Measurements from ENCODE around the gene KXD1.
"Not testable (repeated sequence)": the region's sequence is repeated elsewhere in the genome, so short reads cannot be mapped to it uniquely, and the experiment has no call there.

Gene KXD1, protein sequence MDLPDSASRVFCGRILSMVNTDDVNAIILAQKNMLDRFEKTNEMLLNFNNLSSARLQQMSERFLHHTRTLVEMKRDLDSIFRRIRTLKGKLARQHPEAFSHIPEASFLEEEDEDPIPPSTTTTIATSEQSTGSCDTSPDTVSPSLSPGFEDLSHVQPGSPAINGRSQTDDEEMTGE

DNA sequence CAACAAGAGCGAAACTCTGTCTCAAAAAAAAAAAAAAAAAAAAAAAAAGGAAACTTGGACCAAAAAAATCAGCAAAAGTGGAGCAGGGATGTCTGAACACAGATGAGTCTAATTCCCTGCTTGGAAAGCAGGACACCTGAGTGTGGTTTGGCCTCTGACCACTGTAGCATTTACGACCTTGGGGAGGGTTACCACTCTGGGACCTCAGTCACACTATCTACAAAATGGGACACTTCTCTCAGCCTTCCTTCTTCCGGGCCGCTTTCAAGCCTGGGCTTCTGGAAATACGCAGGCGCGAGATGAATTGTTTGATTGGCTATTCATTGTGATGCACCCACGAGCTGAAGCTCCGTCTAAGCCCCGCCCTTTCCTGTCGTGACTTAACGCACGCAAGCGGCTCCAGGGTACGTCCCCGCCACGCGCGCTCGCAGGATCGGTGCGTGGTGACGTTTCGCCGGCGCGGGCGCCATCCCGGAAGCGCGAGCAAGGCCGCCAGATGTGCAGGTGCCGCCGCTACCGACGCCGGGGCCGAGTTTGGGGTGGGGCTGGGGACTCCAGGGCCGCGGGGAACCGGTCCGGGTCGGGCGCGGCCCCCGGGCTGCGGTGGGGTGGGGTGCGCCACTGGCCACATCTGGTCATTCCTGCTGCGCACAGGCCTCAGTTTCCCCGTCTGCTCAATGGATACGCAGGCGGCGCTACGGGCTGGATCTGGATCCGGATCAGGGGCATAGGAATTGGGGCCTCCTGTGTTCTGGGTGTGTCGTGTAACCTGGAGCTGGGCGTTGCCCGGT lies at the start of gene KXD1:
TSS of gene KXD1 (plus strand) at position 460 of the 791 bp plus-strand sequence. CDS start 4,187 bp downstream, outside the sequence.
- peak; percentile 98 for DNase-seq

DNA sequence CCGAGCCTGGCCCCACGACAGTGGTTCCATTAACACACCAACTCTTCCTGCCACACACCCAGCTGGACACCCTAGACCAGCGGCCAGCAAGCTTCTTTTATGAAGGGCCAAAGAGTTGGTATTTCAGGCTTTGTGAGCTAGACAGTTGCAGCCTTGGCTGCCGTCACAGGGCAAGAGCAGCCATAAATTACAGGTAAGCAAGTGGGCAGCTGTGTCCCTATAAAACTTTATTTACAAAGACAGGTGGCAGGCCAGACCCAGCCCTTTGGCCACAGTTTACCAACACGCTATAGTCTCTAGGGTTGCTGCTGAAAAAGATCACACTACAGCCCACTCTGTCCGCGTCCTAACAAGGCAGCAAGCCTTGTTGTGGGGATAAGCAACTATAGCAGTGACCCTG lies 49.1 kb upstream of the KXD1 start:
- DNase-seq: no peak

DNA sequence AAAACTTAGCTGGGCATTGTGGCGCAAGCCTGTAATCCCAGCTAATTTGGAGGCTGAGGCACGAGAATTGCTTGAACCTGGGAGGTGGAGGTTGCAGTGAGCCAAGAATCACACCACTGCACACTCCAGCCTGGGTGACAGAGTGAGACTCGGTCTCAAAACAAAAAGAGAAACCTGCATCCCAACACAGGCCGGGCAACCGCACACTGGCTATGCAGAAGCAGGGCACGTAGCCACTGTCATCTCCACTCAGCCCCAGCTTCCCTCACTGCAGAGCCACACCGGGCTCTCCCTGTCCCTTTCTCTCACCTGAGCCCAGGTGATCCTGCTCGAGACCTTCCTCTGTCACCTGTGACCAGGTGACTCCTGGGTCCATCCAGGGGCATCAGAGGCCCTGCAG lies 47.5 kb upstream of the KXD1 start:
- DNase-seq: no peak

DNA sequence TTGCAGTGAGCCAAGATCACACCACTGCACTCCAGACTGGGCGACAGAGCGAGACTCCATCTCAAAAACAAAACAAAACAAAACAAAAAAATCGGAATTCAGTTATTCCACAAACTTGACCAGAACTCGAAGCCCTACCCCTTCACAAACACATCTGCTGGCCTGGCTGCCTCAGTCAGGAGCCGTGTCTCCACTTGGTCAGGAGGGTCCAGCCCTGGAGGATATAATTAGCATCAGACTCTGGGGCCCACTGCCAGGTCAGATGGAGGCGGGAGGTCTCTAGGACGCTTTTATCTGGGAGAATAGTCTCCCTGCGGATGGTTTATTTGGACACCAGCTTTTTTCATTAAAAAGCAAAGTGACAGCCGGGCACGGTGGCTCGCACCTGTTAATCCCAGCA lies 43.8 kb upstream of the KXD1 start:
- DNase-seq: no peak

DNA sequence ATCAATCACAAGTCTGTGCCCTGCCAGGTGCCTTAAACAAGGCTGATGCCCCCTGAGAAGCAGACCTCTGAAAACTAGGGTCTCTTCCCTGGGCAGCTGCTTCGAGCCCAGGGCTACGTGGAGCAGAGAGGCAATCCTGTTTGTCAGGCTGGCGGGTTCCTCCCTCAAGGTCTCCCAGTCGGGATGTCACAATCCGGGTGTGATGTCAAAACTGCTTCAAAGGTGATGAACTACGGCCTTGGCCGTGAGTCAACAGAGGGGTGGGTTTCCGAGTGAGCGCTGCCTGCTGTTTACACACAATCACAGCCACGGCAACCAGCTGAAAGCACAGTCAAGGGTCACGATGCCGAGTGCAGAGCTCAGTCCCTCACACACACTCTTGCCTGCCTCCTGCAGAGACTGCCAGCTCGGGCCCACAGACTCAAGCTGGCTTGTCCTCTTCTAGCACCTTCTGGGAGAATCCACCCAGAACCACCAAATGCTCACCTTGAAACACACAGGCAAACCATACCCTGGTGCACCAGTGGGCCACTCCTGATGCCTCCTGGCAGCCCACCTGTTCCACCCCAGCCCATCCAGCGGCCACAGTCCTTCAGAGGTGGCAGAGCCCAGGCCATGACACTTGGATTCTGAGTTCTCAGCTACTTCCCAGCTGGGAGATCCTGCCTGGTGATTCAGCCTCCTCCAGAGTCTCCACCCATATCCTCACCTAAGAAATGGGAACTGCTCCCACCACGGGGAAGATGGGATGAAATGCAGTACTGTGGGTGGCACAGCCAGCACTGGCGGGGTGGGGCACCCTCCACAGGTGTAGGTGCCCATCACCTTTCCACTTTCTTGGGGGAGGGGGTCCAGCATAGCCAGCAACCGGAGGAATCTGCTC lies 42.6 kb upstream of the KXD1 start:
- DNase-seq: no peak

DNA sequence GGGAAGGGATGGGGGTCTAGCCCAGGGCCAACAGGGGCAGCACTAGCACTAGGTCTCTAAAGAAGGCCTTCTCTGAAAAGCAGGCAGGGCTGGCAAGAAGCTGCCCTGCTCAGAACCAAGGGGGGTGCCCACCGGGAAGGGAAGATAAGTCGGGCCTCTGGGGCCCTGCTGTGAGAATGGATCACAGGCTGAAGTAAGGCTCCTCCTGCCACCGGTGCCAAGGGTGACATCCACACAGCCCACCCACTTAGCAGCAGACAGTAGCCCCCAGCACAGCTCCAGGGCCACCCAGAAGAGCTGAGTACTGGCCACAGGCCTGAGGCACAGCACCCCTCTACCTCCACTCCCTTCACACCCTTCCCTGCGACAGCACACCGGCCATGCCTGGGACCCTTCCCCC lies 41.7 kb upstream of the KXD1 start:
- DNase-seq: no peak

DNA sequence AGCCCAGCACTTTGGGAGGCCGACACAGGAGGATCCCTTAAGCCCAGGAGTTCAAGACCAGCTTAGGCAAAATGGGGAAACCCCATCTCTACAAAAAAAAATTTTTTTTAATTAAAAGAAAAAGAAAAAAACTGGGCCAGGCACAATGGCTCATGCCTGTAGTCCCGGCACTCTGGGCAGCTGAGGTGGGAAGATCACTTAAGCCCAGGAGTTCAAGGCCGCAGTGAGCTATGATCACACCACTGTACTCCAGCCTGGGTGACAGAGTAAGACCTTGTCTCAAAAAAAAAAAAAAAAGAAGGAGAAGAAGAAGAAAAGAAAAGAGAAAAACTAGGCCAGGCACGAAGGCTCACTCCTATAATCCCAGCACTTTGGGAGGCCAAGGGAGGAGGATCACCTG lies 40.1 kb upstream of the KXD1 start:
- no peak for DNase-seq

DNA sequence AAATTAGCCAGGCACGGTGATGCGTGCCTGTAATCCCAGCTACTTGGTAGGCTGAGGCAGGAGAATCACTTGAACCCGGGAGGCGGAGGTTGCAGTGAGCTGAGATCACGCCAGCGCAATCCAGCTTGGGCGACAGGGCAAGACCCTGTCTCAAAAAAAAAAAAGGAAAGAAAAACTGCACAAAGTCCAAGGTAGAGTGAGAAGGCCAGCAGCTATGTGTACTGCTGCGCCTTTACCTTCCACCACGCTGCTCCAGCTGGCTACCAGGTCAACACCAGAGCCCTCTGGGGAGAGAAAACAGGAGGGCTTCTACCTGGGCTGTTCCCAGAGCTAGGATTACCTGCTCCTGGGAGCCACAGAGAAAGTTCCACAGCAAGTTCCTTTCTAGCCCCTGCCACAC lies 39.0 kb upstream of the KXD1 start:
- no peak for DNase-seq

DNA sequence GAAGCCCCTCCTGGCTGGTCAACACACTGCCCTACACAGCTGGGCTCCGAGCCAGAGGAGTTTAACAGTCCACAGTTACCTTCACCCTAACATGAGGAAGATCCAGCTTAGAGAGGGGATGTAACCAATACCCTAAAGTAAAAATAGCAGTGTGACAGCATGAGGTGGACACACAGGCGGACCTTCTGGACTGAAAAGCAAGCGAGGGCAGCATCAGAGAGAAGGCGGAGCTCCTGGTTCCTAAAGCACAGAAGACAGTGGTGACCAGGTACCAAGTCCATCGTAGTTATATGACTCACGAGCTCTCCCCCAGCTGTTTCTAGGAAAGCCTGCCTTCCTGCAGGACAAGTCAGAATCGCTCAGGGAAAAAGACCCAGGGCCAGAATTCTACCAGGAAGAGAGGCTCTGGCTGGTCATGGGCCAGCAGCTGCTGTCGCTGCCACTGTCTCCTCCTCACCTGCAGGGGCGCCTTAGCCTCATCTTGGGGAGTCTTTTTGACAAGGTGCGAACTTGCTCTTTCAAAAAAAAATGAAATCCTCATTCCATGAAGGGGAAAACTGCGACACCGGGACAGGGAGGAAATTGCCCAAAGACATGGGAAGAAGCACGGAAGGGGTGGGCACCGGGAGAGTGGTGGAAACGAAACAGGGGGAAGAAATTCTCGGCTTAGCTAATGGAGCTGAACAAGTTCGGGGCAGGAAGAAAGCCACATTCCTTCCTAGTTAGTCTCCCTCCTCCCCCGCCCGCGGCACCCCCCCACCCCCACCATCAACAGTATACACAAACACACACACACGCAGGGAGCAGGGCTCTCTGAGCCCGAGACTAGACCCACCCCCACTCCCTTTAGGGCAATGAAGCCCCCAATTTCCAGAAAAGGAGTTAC lies 37.5 kb upstream of the KXD1 start:
- DNase-seq: peak; percentile 63 to 69

DNA sequence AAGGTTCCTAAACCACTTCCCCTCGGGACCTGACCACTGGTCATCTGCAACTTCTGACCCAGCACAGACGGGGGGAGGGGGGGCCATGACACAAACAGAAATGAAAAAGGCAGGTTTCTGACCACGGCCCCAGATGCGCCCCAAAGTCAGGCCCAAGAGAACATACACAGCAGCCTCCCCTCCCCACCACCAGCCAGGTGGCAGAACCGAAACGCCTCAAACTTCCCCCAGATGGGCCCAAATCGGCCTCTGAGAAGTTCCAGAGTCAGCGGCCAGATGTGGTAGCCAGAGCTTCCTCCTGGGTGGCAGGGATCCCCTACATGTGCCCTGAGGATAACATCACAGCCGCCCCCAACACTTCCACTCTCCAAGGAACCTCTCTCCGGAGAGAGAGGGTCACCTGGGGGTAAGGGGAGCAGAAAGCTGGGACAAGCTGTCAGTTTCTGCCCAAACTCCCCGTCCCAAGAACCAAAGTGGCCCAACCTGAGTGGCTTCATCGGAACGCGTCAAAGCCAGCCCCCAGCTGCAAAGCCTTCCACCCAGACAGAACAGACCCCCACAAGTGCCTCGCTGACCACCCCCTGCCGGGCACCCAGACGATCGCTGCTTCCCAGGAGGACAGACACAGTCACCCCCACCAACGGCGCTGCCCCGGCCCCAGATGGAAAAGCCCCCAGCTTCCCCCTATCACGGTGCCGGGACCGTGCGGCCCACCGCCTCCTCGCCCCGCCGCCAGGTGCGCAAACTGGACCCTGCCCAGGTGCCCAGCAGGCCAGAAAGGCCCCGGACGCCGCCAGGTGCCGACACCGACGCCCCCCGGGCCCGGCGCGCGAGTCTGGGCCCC lies 36.6 kb upstream of the KXD1 start:
- DNase-seq: peak; percentile 17 to 41

DNA sequence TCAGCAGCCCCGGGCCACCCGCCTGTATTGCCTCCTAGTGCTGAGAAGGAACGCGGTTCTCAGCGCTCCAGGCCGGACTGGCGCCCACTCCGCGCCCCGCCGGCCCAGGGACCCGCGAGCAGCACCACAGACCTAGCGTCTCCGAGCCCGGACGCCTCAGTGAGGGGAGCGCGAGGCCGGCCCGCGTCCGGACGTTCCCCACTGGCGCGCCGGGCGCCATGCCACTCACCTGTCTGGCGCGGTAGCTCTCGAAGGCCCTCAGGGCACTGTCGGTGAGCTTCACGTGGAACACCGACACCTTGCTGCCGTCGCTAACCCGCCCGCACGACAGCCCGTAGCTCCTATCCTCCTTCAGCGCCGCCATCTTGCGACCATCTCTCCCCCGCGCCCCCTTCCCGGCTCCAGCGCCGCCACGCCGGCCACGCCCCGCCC lies 36.0 kb upstream of the KXD1 start, which contains the start of gene ELL:
TSS of gene ELL (minus strand) at position 379 of the 432 bp plus-strand sequence. CDS start at position 364, 15 bp downstream.
- no peak for DNase-seq

DNA sequence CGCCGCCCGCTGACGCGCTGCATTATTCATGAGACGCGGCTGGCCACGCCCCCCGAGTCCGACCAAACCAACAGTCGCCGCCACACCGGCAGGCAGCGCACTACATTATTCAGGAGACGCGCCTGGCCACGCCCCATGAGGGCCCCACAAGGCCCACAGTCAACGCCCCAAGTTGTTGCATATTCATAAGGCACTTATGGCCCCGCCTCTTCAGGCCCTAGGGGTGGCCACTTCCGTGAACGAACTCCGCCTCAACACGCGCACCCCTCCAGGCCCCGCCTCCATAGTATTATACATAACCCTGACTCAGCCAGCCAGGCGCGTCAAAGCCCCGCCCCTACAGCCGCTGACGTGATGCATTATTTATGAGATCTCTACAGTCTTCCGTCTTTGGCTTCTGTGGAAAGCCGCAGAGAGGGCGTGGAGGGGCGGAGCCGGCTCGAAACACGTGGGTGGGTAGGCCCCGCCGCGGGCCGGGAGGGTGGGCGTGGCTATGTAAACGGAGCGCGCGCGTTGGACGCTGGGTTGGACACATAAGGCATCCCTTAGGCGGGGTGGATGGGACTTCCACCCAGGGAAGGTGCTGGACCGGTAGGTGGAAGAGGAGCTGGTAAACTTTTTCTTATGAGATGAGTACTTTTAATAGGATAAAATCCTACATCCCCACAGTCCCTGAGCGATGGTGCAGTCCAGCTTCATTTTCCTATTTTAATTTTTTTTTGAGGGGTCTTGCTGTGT lies 35.4 kb upstream of the KXD1 start:
- peak; percentile 99 for DNase-seq

DNA sequence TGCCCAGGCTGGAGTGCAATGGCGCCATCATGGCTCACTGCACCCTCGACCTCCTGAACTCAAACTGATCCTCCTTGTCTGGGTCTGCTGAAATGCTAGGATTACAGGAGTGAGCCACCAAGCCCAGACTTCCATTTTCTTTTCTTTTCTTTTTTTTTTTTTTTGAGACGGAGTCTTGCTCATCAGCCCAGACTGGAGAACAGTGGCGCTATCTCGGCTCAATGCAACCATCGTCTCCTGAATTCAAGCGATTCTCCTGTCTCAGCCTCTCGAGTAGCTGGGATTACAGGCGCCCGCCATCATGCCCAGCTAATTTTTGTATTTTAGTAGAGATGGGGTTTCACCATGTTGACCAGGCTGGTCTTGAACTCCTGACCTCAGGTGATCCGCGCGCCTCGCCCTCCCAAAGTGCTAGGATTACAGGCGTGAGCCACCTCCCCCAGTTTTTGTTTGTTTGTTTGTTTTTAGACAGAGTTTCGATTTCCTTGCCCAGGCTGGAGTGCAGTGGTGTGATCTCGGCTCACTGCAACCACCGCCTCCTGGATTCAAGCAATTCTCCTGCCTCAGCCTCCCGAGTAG lies 34.7 kb upstream of the KXD1 start:
- DNase-seq: not testable (repeated sequence)

DNA sequence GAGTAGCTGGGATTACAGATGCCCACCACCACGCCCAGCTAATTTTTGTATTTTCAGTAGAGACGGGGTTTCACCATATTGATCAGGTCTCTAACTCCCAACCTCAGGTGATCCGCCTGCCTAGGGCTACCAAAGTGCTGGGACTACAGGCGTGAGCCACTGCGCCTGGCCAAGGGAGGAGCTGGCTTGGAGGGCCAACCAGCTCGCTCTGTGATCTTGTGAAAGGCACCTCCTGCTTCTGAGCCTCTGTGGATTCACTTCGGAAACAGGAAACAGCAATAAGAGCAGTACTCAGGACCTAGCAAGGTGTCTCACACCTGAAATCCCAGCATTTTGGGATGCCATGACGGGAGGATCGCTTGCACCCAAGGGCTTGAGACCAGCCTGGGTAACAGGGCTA lies 33.8 kb upstream of the KXD1 start:
- no peak for DNase-seq

DNA sequence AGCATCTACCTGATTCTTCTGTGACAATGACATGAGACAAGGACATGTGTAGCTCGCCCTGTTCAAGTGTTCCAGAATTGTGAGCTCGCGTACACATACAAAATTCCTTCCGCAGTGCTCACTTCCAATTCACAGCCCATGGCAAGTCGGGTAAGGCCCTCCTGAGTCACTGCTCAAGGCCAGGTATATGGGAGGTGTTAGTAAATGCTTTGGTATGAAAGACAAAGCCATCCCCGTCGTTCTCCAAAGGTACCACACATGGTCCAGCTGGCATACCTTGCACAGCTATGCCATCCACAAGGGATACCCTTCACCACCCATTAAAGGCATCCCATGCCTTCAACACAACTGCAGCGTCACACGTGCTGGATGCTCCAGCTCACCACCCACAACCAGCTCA lies 31.4 kb upstream of the KXD1 start:
- DNase-seq: no peak

DNA sequence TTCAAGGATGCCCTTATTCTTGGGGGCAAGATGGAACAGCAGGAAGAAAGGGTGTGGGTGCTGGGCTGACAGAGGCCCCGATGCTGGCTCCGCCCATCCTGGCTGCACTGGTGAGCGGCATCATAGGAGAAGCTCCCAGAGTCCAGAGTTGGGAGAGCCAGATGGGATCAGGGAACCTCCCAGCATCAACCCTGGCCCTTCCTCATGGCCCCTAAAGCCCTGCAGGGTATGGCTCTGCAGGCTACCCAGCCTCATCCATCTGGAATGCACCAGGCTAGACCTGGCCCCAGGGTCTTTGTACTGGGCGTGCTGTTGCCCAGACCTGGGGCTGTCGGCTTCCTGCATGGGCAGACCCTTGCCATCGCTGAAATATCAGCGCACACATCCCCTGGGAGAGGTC lies 27.9 kb upstream of the KXD1 start:
- no peak for DNase-seq

DNA sequence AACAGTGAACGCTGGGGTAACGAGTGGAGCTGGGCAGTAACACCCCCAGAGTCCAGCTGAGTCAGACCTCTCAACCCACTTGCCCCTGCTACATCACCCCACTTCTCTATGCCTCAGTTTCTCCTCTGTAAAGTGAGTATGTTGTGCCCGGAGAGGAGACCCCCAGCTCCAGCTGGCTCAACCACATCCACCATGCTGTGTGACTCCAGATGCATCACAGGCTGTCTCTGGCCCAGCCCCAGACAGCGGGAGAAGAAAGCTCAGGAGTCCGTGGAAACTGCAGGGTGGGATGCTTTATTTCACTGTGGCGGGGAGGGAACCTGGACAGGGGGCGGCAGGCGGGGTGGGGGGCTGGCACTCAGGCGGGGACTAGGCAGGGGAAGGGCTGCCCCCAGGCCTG lies 26.2 kb upstream of the KXD1 start:
- no peak for DNase-seq

DNA sequence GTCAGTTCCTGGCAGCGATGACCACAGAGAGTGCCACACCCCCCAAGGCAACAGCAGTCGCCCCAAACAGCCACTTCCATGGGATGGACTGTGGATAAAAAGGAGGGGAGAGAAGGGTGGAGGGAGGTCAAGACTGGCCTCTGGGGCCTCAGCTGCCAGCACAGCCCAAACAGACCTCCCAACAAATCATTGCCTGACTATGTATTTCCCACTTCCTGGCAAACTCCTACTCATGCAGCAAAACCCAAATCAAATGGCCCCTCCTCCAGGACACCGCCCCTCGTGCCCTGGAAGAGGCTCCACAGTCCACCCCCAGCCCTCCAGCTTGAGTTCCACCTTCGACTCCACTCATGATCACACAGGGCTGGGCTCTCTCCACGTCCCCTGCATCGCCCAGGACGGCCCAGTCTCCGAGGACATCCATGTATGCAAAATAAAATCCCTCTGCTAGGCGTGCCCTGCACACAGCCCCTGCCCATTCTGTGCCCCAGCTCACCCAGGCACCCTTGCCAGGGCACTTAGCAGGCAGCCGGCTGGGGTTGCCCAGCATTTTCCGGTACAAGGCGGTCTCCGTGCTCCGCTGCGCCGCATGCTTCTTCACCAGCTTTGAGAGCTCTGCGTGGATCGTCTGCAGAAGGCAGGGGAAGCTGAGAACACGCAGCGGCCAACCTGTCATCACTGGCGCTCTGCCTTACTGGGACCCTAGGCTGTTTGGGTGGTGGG lies 25.3 kb upstream of the KXD1 start:
- no peak for DNase-seq

DNA sequence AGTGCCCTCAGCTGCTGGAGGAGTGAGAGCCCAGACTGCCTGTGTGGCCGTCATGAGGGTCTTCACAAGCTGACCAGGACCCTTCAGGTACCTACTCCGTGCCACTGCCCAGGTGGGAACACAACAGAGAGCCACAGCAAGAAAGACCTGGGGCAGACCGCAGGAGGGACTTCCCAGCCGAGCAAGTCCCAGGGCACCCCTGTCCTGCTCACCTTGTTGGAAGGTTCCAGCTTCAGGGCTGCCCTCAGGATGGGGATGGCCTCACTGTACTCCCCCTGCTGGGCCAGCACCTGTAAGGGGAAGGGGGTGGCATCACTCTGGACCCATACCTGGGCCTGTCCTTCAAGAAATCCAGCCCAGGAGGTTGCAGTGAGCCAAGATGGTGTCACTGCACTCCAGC lies 24.6 kb upstream of the KXD1 start:
- no peak for DNase-seq

DNA sequence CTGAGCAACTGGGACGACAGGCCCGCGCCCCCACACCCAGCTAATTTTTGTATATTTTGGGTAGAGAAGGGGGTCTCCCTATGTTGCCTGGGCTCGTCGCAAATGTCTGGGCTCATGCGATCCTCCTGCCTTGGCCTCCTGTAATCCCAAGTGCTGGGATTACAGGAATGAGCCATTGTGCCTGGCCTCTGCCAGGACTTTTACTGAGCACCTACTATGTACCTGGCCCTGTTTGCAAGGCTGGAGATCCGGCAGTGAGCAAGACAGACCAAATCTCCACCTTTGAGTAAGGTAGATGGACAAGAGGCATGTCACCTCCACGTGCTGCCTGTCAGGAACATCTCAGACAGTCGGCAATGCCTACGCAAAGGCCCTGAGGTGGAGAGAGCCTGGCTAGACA lies 21.2 kb upstream of the KXD1 start:
- DNase-seq: no peak
